B cell (primary cell): ENCODE measurements around the gene MAP7. TPM values are rescaled to one million over a fixed set of nuclear protein-coding genes. Genes with fewer than 3 reads are reported as not detected.

Experiments
- ATAC-seq: fragments of 200-7000 bp; cut with Tn5 transposase; one replicate; pipeline ENCODE4 v1.10.0; 2021; ENCODE audit warnings: low read depth, mild to moderate bottlenecking, moderate number of reproducible peaks, moderate library complexity
- CTCF ChIA-PET: fragments of 350-600 bp; sonication (Branson Sonifier 250); formaldehyde crosslinking; loops from one replicate; lab custom pipeline; 2021; ENCODE audit warnings: antibody characterized with exemption, inconsistent platforms; lab: Charles Lee
- POLR2A ChIA-PET: fragments of 350-600 bp; sonication (Branson Sonifier 250); formaldehyde crosslinking; loops from one replicate; lab custom pipeline; 2021; ENCODE audit warnings: antibody characterized with exemption; lab: Charles Lee
- DNase-seq: peaks from one replicate; pipeline ENCODE4 v3.0.0; 2013
- H2AFZ ChIP-seq: 2 replicates; pipeline ENCODE4 v1.6.1; 2012; ENCODE audit warnings: mild to moderate bottlenecking, low read depth, low read length; ENCODE audit not compliant: insufficient read depth, poor library complexity, severe bottlenecking
- H3K27ac ChIP-seq, 2 donors: 1 replicate in 1 of 2; 2 replicates in 1 of 2; pipeline ENCODE4 v1.5.1; 2012 to 2013; ENCODE audit warnings: low read length in 2 of 2, mild to moderate bottlenecking in 2 of 2, moderate library complexity in 1 of 2
- H3K27me3 ChIP-seq, 4 experiments: fragments of 200-600 bp in 1 of 4; sonication (generic) in 1 of 4; replicated peaks in 1 of 4; 1 replicate in 2 of 4; 2 replicates in 2 of 4; pipeline versions ENCODE4 v1.6.1 to v1.7.0; 2013 to 2016; ENCODE audit warnings: low read length in 3 of 4, mild to moderate bottlenecking in 2 of 4, mixed read lengths in 1 of 4, moderate library complexity in 1 of 4; ENCODE audit not compliant: insufficient read depth in 4 of 4, control insufficient read depth in 3 of 4; ENCODE audit errors: control extremely low read depth in 1 of 4
- H3K36me3 ChIP-seq, 2 experiments: replicated peaks in 1 of 2; 1 replicate in 1 of 2; 2 replicates in 1 of 2; pipeline versions ENCODE4 v1.6.1 to v1.7.1; 2013; ENCODE audit warnings: low read length in 1 of 2; ENCODE audit not compliant: insufficient read depth in 2 of 2, control insufficient read depth in 1 of 2; ENCODE audit errors: control extremely low read depth in 1 of 2, extremely low read depth in 1 of 2
- H3K4me1 ChIP-seq, 2 donors: fragments of 200-600 bp in 1 of 2; sonication (generic) in 1 of 2; 1 replicate in 1 of 2; 2 replicates in 1 of 2; pipeline versions ENCODE4 v1.5.1 to v1.6.1; 2013 to 2017; ENCODE audit warnings: low read length in 2 of 2; ENCODE audit not compliant: control insufficient read depth in 2 of 2, insufficient read depth in 2 of 2
- H3K4me2 ChIP-seq: replicated peaks from 2 replicates; pipeline ENCODE3; 2012; ENCODE audit warnings: mild to moderate bottlenecking, low read depth, low read length; ENCODE audit not compliant: poor library complexity, severe bottlenecking
- H3K4me3 ChIP-seq, 5 experiments: fragments of 200-600 bp in 1 of 5; sonication (generic) in 1 of 5; 1 replicate in 3 of 5; 2 replicates in 2 of 5; pipeline versions ENCODE4 v1.5.1 to v1.7.0; 2011 to 2016; ENCODE audit warnings: low read length in 4 of 5, mild to moderate bottlenecking in 4 of 5, low read depth in 2 of 5, control low read depth in 1 of 5, moderate library complexity in 1 of 5; ENCODE audit not compliant: insufficient read depth in 1 of 5; ENCODE audit errors: control extremely low read depth in 1 of 5, extremely low read depth in 1 of 5
- H3K79me2 ChIP-seq: fragments of 200-600 bp; sonication (generic); one replicate; pipeline ENCODE4 v1.6.0; 2016; ENCODE audit warnings: low read length; ENCODE audit not compliant: control insufficient read depth, insufficient read depth
- H3K9ac ChIP-seq: fragments of 200-600 bp; sonication (generic); 2 replicates; pipeline ENCODE4 v1.6.1; 2017; ENCODE audit warnings: mild to moderate bottlenecking, low read length, moderate library complexity
- H3K9me3 ChIP-seq, 3 donors: one replicate each; pipeline versions ENCODE4 v1.6.1 to v1.7.1; 2013; ENCODE audit warnings: low read length in 2 of 3; ENCODE audit not compliant: control insufficient read depth in 2 of 3, insufficient read depth in 1 of 3; ENCODE audit errors: control extremely low read depth in 1 of 3
- H4K20me1 ChIP-seq: 2 replicates; pipeline ENCODE4 v1.6.0; 2012; ENCODE audit warnings: mild to moderate bottlenecking, low read length; ENCODE audit not compliant: insufficient read depth, control insufficient read depth, poor library complexity, severe bottlenecking
- H3K27ac Mint-ChIP-seq: one replicate; pipeline ENCODE4 v1.8.0; 2021; ENCODE audit warnings: mixed read lengths
- H3K27me3 Mint-ChIP-seq: one replicate; pipeline ENCODE4 v1.8.0; 2021; ENCODE audit warnings: mixed read lengths
- H3K4me1 Mint-ChIP-seq: one replicate; pipeline ENCODE4 v1.8.0; 2021; ENCODE audit warnings: mixed read lengths
- H3K4me3 Mint-ChIP-seq: one replicate; pipeline ENCODE4 v1.8.0; 2021; ENCODE audit warnings: mixed read lengths
- H3K9me3 Mint-ChIP-seq: one replicate; pipeline ENCODE4 v1.8.0; 2022; ENCODE audit warnings: mixed read lengths; ENCODE audit not compliant: insufficient read depth
- CTCF ChIP-seq: fragments of 200-600 bp; IDR thresholded peaks from one replicate; pipeline ENCODE4 v1.8.0; 2022; ENCODE audit warnings: antibody characterized with exemption, mild to moderate bottlenecking
- EZH2 ChIP-seq: IDR thresholded peaks from 2 replicates; pipeline ENCODE4 v1.6.1; 2012; ENCODE audit warnings: borderline replicate concordance, low read depth, mild to moderate bottlenecking, moderate library complexity, low read length; ENCODE audit not compliant: insufficient read depth, poor library complexity, severe bottlenecking
- WGBS: methylation state at CpG from one replicate; pipeline ENCODE4 v1.1.5; 2013; ENCODE audit warnings: missing lambda C conversion rate; ENCODE audit not compliant: insufficient coverage; 5-methylcytosine and 5-hydroxymethylcytosine counted together
- intact Hi-C: fragments of 100-400 bp; cut with micrococcal nuclease; formaldehyde crosslinking; loops from one replicate; pipeline ENCODE4 v1.10.0; 2022
- polyA plus RNA-seq: library from polyadenylated mRNA; depleted of rRNA; stranded (reverse); fragments of >200 nt; gene quantifications from 2 replicates; pipeline ENCODE4 v1.2.3, GENCODE V29; 2012
- total RNA-seq, 2 donors: library from RNA; stranded (reverse); fragments of 120-200 nt in 1 of 2; gene quantifications; 1 replicate in 1 of 2; 2 replicates in 1 of 2; pipeline versions ENCODE4 v1.2.3 to v1.2.4, GENCODE V29; 2013 to 2022

Gene MAP7
- total and polyA plus RNA-seq, 2 donors (not counting 1 experiment from before 2014, with no cell fraction given): 0.34 to 0.64 TPM

DNA sequence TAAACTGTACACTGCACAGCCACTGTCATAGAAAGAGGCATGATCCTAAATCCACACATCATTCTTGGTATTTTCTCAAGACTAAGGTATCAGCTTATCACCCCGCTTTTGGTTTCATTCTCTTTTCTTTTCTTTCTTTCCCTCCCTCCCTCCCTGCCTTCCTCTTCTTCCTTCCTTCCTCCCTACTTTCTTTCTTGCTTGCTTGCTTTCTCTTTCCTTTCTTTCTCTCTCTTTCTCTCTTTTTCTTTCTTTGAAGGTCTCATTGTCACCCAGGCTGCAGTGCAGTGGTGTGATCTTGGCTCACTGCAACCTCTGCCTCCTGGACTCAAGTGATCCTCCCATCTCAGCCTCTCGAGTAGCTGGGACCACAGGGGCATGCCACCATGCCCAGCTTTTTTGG lies 81.1 kb downstream of the MAP7 start:
- H2AFZ ChIP-seq: no peak overlapping the region
- ChIA-PET CTCF (no interaction called here), POLR2A (no interaction called here)
- Mint-ChIP-seq H3K4me3 (no peak overlapping the region), H3K4me1 (peaks cover 4% of the 10 kb centered on the region), H3K27me3 (peaks cover 22% of the 10 kb centered on the region), H3K9me3 (no peaks in the 10 kb centered on the region), H3K27ac (no peak overlapping the region)
- intact Hi-C loops: no loop called here
- no peaks in the 10 kb centered on the region for H3K4me1 ChIP-seq
- H3K27me3 ChIP-seq: no peaks in the 10 kb centered on the region
- H3K9me3 ChIP-seq: no peaks in the 10 kb centered on the region
- H3K79me2 ChIP-seq: no peaks in the 10 kb centered on the region
- no peak overlapping the region for H3K27ac ChIP-seq
- DNase-seq (no peak), ATAC-seq (no peak)
- no peaks in the 10 kb centered on the region for H4K20me1 ChIP-seq
- H3K4me3 ChIP-seq: no peak overlapping the region
- TF ChIP-seq CTCF: no peak
- no peak for TF ChIP-seq EZH2
- H3K9ac ChIP-seq: no peak overlapping the region
- H3K4me2 ChIP-seq: no peak overlapping the region
- WGBS: 54% methylated on average over 2 of the region's 2 CpGs
- no peaks in the 10 kb centered on the region for H3K36me3 ChIP-seq

GRCh38 chr6:136468711-136469110 lies 81.5 kb downstream of the MAP7 start:
- H3K4me3 Mint-ChIP-seq: no peak overlapping the region
- CTCF ChIA-PET: no interaction called here

More at GRCh38 chr6:136468711-136469110, 81.5 kb downstream of the MAP7 start:
- no peaks in the 10 kb centered on the region for H3K27me3 ChIP-seq
- TF ChIP-seq CTCF (no peak), EZH2 (no peak)
- H3K36me3 ChIP-seq: no peaks in the 10 kb centered on the region
- H3K4me3 ChIP-seq: no peak overlapping the region
- no peaks in the 10 kb centered on the region for H3K9me3 ChIP-seq
- no peak overlapping the region for H3K4me2 ChIP-seq
- Mint-ChIP-seq H3K4me1 (peaks cover 8% of the 10 kb centered on the region), H3K27me3 (peaks cover 21% of the 10 kb centered on the region), H3K27ac (no peak overlapping the region), H3K9me3 (no peaks in the 10 kb centered on the region)
- H4K20me1 ChIP-seq: no peaks in the 10 kb centered on the region
- intact Hi-C loops: no loop called here
- no peak overlapping the region for H3K9ac ChIP-seq
- ATAC-seq (no peak), DNase-seq (no peak)
- H2AFZ ChIP-seq: no peak overlapping the region
- POLR2A ChIA-PET: no interaction called here
- WGBS: no CpG with 5 or more reads among the region's 3 CpGs
- no peaks in the 10 kb centered on the region for H3K4me1 ChIP-seq
- no peaks in the 10 kb centered on the region for H3K79me2 ChIP-seq
- H3K27ac ChIP-seq: no peak overlapping the region
